Effector CD4-positive, alpha-beta T cell (primary cell): ENCODE data around the gene ZNF524.

ENCODE experiments used
- DNase-seq: peaks from one replicate; pipeline ENCODE4 v3.0.0-alpha.2; 2020

ZNF524 gene

DNA sequence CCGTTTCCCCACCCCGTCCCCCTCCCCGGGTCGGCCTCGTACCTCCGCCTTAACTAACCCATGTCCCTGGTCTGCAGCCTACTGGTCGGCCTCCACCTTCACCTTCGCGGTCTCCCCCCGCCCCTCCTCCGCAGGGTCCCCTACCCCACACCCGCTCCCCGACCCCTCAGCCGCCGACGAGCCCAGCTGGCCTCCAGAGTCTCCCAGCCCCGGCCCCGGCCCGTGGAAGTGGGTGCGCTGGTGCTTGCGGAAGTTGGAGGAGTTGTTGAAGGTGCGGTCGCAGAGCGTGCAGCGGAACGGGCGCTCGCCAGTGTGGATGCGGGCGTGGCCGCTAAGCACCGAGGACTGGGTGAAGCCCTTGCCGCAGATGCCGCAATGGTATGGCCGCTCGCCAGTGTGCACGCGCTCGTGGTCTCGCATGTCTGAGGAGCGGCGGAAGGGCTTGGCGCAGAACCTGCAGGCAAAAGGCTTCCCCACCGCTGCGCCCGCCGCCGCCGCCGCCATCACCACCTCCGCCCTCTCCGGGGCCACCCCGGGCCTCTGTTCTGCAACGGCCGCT lies 21.7 kb downstream of the ZNF524 start:
- no peak for DNase-seq

DNA sequence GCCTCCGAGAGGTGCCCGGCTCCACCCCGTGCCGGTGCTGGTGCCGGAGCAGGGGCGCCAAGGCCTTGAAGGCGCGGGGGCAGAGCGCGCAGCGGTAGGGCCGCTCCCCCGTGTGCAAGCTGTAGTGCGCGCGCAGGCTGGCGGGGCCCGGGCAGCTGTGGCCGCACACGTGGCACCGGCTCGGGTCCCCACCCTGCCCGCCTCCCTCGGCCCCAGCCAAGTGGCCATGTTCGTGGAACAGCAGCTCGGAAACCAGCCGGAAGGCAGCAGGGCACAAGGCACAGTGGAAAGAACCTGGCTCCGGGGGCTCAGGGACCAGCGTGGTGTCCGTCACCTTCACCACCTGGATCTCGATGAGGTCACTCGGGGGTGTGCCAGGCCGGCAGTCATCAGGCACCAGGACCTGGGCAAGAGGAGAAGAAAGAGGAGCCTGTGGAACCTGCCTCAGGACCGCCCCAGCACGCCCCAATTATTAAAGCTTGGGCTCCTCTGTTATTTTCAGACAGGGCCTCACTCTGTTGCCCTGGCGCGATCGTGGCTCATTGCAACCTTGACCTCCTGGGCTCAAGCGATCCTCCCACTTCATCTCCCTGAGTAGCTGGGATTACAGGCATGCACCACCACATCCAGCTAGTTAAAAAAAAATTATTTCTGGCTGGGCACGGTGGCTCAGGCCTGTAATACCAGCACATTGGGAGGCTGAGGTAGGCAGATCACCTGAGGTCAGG lies 22.3 kb downstream of the ZNF524 start:
- DNase-seq: no peak

DNA sequence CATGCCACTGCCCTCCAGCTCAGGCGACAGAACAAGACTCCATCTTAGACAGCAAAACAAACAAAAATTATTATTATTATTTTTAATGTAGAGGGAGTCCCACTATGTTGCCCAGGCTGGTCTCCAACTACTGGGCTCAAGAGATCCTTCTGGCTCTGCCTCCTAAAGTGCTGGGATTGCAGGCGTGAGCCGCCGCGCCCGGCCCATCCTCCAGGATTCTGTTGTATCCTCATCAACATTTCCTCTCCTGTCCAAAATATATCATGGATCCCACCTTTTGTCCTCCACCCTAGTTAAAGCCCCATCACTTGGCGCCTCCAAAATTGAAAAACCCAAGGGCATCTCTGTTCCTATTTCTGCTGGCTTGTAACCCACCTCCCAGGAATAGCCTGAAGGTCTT lies 23.0 kb downstream of the ZNF524 start:
- no peak for DNase-seq

DNA sequence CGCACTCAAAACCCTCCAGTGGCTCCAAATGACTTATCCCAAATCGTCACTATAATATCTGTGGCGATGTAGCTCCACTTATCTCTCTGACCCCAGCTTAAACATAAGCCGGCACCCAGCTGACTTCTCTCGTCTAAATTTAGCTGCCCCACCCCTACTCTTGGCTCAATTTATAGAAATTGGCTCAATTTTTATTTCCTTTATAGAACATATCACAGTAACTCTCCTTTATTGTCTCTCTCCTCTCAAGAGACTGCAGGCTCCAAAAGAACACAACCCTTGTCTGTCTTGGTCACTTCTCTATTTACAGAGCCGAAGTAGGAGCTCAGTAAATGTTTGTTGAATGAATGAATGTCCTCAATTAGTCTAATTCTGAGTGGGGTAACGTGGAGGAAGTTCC lies 23.5 kb downstream of the ZNF524 start:
- no peak for DNase-seq

DNA sequence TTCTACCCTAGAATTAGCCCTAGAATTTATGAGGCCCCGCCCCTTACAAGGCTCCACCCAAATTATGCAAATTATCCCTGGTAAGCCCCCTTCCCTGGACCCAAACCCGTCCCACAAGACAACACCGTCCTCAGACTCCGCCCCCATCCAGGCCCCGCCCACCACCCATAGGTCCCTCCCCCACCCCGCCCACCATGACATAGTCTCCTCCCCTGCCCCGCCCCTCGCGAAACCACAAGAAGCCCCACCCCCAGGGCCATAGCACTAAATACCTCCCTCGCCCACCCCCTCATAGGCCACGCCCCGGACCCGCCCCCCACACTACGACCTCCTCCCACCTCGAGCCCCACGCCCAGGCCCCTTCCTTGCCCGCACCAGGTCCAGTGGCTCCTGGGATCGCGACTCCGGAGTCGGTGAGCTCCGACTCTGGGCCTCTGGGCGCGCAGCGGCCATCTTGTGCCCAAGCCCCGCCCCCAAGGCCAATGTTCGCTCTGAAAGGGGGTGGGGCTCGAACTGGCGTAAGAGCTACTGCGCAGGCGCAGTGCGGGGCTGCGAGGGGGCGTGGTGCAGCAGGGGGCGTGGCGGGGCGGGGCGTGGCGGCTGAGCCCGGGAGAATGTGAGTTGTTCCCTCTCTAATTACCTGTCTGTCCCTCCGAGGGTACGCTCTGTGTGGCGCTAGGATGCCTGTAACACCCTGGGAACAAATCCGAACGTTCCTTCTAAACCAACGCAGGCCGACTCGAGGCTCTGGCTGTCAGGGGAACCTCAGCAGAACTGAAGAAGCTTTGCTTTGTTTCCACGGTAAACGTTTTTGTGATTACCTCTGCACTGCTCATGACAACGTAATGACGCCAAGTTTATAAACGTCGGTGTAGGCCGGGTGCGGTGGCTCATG lies 24.3 kb downstream of the ZNF524 start, which contains the start of gene ZNF784:
TSS of gene ZNF784 (minus strand) at position 458 of the 895 bp plus-strand sequence. CDS start at position 453, 5 bp downstream.
- DNase-seq: peak; percentile 93

DNA sequence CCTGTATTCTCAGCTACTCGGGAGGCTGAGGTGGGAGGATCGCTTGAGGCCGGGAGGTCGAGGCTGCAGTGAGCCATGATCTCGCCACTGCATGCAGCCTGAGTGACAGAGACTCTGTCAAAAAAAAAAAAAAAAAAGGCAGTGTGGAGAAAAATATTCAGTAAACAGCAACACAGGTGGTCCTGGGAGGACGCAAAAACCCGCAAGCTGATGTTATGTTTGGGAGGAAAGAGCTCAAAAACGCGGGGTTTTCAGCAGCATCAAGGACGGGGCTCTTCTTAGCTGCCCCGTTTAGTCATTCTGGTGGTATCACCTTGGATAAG lies 24.9 kb downstream of the ZNF524 start:
- DNase-seq: no peak

DNA sequence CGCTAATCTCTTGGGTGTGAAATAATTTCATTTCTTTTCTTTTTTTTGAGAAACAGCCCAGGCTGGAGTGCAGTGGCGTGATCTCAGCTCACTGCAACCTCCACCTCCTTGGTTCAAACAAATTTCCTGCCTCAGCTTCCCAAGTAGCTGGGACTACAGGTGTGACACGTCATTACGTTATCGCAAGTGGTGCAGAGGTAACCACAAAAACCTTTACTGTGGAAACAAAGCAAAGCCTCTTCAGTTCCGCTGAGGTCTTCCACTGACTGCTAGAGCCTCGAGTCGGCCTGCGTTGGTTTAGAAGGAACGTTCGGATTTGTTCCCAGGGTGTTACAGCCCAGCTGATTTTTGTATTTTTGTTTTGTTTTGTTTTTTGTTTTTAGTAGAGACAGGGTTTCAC lies 26.3 kb downstream of the ZNF524 start:
- peak; percentile 49 for DNase-seq

DNA sequence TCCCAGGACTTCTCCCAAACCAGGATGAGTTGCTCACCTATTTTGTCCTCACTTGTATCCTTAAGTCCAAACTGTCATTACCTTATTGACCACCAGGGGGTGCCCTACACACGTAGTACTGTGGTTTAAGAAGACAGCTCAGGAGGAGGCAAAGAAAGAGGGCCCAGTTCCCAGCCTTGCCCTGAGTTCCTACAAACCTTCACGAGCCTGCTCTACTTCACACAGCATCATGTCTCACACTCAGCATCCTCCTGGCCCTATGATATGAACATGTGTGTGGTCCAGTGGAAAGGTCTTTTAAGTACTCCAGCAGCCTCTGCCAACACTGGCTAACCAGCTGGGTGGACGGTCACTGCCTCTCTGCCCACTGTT lies 32.4 kb downstream of the ZNF524 start:
- DNase-seq: peak; percentile 90

DNA sequence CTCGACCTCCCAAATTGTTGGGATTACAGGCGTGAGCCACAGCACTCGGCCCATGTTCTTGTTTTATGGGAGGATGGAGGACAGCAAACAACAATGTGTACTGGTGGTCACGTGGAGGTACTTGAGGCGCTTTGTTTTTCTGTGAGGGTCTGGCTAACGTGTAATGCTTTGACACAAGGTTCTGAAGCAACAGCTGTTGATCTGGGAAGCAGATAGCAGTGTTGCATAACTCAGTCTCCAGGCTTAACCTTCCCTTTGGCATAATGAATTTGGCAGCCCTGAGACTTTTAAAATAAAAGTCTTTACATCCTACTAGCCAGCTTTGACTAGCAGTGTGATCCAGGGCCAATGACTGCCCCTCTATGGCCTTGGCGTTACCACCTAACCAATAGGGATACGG lies 33.8 kb downstream of the ZNF524 start:
- DNase-seq: no peak

DNA sequence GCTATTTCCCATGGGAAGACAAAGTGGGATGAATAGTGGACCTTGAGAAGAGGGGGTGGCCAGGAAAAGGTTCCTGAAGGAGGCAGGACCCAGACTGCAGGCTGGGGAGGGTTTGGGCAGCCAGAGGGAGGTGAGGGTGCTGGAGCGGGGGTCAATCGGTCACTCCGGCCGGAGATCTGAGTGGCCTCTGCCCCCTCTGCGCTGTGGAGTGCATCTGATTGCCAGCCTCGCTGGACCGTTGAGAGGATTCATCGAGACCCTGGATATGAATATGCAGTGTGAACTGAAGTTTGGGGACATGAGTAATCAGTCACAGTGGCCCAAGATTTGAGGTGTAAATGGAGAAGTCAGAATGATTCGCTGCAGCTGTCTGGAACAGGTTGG lies 35.2 kb downstream of the ZNF524 start:
- DNase-seq: no peak

DNA sequence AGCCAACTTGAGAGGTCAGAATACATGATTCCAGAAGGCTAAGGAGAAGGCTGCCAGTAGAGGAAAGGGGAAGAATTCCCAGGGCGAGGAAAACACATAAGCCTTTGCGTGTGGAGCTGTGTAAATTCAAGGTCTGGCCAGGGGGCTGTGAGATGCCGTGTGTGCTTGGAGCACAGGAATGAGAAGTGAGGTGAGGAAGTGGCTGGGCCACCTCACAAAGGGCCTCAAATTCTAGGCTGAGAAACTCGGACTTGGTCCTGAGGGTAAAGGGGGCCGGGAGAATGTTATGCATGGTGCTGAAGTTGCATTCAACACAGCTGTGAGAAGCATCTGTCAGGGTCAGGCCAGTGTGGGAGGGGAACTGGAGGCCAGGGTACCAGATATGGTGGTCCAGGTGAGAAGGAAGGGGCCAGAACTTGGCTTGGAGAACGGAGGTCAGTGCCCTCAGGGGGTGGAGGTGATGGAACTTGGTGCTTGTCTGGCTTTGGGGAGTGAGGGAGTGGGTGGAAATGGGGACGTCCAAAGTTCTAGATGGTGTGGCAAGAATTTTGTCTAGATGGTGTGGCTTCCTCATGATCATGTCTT lies 35.9 kb downstream of the ZNF524 start:
- no peak for DNase-seq

DNA sequence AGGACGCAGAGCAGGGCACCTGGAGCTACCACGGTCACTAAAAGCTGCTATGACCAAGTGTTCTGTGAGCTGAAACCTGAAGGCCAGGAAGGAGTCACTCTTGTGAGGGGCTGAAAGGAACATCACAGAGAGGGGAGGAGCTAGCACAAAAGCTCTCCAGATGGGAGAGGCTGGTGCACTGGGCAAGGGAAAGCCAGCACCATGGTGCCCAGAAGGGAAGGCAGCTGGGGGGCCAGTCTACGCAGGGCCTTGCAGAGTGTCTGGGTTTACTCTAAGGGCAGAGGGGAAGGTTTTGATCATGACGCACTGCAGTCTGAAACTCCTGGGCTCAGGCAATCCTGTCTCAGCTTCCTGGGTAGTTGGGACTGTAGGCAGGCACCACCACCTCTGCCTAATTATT lies 36.6 kb downstream of the ZNF524 start:
- no peak for DNase-seq

DNA sequence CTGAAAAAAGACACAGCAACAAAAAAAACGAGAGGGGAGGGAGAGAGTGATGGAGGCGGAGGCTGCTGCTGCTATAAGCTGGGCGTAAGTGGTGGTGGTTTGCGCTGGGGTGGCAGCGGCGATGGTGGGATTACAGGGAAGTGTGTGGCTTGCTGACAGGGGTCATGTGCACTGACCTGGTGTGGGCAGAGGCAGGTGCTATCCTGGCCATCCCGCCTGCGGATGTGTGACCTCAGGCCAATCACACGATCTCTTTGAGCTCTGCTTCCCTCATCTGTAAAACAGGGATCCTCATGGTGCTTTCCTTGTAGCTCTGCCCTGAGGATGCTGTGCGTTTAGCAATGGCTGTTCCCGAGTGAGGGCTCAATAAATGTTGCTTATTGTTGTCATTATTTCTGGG lies 37.4 kb downstream of the ZNF524 start:
- DNase-seq: no peak

DNA sequence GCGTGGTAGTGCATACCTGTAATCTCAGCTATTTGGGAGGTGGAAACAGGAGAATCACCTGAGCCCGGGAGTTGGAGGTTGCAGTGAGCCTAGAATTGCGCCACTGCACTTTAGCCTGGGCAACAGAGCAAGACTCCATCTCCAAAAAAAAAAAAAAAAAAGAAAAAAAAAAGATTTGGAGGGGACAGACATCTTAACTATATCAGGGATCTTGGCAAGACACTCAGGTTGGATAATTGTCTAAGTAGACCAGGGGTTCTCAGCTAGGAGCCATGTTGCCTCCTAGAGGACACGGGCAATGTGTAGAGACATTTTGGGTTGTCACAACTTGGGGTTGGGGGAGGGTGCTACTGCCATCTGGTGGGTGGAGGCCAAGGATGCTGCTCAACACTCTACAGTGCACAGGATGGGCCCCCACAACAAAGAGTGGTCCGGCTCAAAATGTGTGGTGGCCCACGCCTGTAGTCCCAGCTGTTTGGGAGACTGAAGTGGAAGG lies 38.8 kb downstream of the ZNF524 start:
- DNase-seq: no peak

DNA sequence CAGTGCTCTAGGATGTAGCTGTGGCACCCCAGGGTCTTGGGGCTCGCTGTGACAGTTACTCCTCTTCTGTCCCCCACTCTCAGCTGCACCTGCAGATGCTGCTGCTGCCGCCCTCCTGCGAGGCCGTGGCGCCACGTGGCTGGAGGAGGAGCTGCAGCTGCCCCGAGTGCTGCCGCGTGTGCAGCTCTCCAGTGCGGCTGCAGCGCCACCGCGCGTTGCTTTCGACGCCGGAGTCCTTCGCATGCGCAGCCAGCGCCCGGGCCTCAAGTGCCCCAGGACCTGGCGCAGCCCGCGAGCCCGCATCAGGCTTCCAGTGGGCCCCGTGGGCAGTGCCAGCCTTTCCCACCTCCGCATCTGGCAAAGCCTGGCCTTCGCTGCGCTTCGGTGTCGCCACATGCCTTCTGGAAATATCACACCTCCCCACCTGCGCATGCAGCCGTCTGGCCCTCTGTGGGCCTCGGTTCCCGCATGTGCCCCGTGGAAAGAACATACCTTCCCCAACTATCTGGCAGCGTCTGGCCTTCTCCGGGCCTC lies 40.0 kb downstream of the ZNF524 start:
- peak; percentile 62 for DNase-seq

DNA sequence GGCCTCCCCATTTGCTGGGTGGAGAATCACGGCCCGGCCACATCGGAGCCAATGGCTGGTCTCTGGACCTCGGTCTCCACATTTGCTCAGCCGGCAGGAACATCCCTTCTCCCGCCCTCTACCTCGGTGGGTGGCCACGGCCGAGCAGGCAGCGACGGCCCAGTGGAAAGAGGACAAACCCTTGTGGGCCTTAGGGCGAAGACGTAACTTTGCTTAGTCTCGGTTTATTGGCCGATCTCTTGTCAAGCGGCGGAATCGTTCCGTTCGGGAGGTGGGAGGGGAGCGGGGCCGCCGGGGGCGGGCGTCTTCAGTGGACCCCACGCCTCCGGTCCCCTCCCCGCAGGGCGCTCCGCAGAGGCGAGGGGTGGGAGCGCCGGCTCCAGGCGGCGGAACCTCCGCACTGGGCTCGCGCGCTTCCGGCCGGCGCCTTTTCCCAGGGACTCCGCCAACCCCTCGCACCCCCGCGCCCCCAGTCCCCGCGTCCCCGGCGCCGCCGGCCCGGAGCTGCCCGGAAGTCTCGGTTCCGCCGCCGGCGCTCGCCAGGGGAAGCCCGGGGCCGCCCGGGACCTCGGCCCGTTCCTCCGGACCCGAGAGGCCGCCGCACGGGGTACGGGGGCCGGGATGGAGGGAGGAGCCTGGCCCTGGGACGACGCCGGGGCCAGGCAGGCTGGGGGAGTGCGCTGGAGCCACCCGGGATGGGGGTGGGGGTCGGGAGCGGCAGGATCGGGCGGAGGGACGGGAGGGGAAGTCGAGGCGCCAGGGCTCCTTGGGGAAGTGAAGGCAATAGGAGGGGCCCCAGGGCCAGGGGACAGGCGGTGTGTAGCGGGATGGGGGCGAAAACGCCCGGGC lies 40.7 kb downstream of the ZNF524 start, which contains the start of gene ZNF580:
TSS of gene ZNF580 (plus strand) at position 426 of the 849 bp plus-strand sequence. CDS start 1,507 bp downstream, outside the sequence.
- no peak for DNase-seq

DNA sequence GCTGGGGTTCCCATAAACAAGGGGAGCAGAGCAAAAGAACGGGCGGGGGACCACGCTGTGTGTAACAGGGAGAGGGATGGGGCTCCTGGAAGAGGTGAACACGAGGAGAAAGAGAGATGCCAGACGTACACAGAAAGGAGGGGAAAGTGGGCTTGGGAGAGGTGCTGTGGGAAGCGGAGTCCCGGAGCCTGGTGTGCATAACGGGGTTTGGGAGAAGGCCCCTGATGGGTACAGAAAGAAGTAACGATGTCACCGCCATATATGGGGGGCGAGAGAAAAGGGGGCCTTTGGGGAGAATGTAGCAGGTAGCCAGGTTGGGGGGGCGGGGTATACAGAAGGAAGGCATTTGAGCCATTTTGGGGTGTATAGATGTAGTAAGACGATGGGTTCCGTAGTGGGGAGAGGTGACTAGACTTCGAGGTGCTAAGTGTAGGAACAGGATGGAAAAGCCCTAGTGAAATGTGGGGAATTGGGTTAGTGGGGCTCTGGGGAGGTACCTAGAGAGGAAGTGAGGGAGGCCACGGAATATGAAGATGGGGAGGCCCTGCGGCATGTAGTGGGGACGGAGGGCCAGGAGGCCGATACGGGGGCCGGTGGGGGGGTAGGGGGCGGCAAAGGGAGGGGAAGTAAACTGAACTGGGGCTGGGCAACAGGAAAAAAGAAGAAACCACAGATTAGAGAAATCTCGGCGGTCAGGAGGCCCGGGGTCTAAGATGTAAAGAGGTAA lies 41.5 kb downstream of the ZNF524 start:
- no peak for DNase-seq

DNA sequence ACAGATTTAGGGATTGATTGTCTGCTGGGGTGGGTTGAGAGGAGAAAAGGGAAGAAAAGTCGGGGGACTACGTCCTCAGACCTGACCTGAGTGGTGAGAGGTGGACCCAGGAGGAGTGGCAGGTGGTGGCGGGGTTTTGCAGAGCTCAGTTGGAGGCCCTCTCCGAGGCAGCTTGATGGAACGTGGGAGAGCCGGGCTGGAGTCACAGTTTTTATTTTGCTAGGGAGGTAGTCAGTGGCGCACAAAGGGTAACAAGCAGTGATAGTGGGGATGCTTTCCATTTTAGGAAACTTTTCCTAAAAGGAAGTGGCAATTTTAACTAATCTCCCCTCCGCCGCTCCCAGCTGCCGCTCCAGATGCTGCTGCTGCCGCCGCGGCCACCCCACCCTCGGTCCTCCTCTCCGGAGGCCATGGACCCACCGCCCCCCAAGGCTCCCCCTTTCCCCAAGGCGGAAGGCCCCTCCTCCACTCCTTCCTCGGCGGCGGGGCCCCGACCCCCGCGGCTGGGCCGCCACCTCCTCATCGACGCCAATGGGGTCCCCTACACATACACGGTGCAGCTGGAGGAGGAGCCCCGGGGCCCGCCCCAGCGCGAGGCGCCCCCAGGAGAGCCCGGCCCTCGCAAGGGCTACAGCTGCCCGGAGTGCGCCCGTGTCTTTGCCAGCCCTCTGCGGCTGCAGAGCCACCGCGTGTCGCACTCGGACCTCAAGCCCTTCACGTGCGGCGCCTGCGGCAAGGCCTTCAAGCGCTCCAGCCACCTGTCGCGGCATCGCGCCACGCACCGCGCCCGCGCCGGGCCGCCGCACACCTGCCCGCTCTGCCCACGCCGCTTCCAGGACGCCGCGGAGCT lies 42.3 kb downstream of the ZNF524 start:
- no peak for DNase-seq

DNA sequence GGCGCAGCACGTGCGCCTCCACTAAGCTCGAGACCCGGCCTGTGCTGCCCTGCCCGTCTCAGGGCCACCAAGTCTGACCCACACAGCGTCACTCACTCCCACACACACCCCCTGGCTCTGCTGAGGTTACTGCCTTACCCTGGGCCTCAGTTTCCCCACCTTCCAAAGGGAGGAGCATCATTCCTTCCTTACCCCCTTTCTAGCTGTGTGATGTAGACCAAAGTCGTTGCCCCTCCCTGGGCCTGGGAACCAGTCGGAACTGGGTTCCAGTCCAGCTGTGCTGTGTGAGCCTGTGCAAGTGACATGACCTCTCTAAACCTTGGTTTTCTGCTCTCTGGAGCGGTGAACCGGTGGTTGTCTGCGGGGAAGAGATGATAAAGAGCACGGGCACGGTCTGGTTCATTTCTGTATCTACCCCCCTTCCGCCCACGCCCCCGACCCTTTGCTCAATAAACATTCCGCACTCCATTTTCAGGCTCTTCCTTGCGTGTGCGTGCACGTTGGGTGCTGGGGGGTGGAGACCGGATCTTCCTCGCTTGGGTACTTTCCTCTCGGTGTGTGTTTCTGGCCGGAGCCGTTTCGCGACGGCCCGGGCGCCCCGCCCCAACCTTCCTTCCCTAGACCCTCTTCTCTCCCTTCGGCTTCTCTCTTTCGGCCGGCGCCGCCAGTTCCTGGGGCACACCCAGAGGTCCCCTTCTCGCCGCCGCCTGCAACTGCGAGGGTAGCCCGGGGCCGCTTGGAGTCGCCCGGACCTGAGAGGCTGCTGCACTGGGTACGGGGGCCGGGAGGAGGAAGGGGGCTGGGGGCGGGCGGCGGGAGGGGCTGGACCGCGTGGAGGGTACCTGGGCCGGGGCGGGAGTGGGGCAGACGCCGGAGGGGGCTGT lies 43.2 kb downstream of the ZNF524 start, which contains the start of gene ZNF581:
TSS of gene ZNF581 (plus strand) at position 647 of the 884 bp plus-strand sequence. CDS start 923 bp downstream, outside the sequence.
- peak; percentile 71 for DNase-seq
